AG09309 (cell line): ENCODE results near the gene MME.
A peak's percentile ranks its signal among the peaks of the same experiment; 100 is the strongest.
"Not testable (repeated sequence)": the region's sequence is repeated elsewhere in the genome, so short reads cannot be mapped to it uniquely, and the experiment has no call there.

Experiments used
- DNase-seq: peaks from one replicate; pipeline ENCODE4 v3.0.0-alpha.2; 2010; ENCODE audit warnings: low read depth
- H3K4me3 ChIP-seq: 2 replicates; pipeline ENCODE4 v1.5.1; 2011; ENCODE audit warnings: mild to moderate bottlenecking, low read depth, low read length, moderate library complexity; ENCODE audit not compliant: control insufficient read depth
- TF ChIP-seq, protein P1 (sequence below): IDR thresholded peaks from 2 replicates; pipeline ENCODE4 v1.5.1; 2011; ENCODE audit warnings: mild to moderate bottlenecking, low read depth, low read length, inconsistent platforms; ENCODE audit not compliant: insufficient read depth, control insufficient read depth; ENCODE audit errors: missing control alignments

MME gene

DNA sequence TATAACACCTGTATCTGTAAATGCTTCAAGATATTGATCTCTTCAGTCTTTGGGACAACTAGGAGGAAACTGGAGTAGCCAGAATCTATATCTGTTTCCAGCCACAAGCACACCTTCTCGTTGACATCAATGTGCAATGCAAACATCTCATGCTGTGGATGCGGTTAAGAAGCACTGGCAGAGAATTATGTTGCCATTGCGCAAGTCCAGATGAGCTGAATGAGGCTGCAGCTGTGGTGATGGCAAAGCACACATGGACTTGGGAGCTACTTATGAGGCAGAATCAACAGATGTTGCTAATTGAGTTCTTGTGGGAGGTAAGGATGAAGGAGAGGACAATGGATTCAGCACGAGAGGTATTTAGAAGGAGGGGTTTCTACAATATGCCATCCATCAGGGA lies 122.5 kb downstream of the MME start:
- peak; percentile 86 for DNase-seq
- TF ChIP-seq, protein P1, sequence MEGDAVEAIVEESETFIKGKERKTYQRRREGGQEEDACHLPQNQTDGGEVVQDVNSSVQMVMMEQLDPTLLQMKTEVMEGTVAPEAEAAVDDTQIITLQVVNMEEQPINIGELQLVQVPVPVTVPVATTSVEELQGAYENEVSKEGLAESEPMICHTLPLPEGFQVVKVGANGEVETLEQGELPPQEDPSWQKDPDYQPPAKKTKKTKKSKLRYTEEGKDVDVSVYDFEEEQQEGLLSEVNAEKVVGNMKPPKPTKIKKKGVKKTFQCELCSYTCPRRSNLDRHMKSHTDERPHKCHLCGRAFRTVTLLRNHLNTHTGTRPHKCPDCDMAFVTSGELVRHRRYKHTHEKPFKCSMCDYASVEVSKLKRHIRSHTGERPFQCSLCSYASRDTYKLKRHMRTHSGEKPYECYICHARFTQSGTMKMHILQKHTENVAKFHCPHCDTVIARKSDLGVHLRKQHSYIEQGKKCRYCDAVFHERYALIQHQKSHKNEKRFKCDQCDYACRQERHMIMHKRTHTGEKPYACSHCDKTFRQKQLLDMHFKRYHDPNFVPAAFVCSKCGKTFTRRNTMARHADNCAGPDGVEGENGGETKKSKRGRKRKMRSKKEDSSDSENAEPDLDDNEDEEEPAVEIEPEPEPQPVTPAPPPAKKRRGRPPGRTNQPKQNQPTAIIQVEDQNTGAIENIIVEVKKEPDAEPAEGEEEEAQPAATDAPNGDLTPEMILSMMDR, result no peak
- H3K4me3 ChIP-seq, result no peak overlapping the region

DNA sequence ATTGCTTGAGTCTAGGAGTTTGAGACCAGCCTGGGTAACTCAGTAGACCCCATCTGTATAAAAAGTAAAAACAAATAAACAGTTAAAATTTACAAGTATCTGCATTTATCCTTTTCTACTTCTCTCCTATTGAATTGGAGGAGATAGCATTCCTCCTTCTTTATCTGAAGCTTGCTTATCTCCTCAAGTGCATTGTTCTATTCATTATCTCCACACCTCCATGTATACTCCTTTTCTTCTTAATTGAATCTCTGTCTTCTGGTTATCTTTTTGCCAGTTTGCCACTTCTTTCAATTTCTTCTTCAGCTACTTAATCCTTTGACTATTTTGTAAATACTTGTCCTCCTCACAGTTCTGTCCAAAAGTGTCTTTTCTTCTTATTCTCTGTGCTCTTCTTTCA lies 124.7 kb downstream of the MME start:
- DNase-seq, result no peak

GRCh38 chr3:155208183-155208800 lies 128.2 kb downstream of the MME start:
- no peak for DNase-seq
- TF ChIP-seq, protein P1, result no peak
- H3K4me3 ChIP-seq, result no peak overlapping the region

More for the DNA sequence above, 124.7 kb downstream of the MME start:
- no peak overlapping the region for H3K4me3 ChIP-seq
- TF ChIP-seq, protein P1, result no peak

DNA sequence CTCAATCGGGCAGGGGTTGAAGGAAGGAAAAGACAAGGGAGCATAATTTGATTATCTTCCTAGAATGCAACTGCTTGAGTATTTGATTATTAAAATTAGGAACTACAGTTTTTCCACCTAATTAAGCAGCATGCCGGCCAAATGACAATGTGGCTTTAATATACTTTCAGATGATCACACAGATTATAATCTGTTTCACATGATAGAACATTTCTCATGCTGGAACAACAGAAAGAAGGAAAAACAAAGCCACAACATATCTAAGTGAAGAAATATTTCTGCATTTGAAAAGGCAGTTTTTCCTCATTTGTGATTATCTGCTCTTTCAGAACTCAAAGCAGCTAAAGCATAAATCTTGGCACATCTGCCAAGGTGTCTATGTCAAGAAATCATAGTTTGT lies 130.6 kb downstream of the MME start:
- TF ChIP-seq, protein P1, result no peak
- H3K4me3 ChIP-seq, result no peak overlapping the region
- no peak for DNase-seq

DNA sequence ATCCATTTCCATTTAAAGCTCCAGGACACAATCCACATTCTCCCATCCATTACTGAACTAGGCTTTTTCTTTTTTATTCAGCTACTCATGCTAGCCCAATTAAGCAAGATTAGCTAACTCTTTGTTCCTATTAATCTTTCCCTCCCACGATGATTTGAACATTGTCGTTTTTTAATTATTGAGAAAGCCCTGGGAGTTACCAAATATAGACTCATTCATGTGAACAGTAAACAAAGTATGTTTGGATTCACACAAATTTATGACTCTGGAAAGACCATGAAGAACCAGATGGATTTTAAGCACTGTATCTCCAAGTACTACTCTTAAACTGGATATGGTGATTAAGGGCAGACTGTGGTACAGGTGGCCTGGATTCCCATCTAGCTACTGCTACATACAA lies 131.1 kb downstream of the MME start:
- H3K4me3 ChIP-seq, result no peak overlapping the region
- no peak for DNase-seq
- TF ChIP-seq, protein P1, result no peak

DNA sequence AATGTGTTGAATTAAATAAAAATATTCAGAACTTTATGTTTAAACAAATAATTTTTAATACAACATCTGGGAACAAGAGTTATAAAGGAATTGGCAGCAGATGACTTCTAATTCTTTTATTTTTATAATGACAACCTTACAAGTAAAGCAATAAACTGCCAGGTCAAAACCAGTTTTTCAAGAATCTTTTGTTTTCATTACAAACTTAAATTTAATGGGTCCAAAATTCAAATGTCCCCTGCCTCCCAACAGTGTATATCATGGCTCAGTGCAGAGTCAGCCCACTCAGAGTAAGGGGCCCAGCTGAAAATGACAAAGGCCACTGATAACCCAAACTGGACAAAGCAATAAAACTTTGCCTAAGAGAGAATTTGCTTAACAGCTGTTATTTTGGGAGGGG lies 131.8 kb downstream of the MME start:
- no peak overlapping the region for H3K4me3 ChIP-seq
- TF ChIP-seq, protein P1, result no peak
- DNase-seq, result no peak

GRCh38 chr3:155216007-155216406 lies 135.9 kb downstream of the MME start:
- not testable (repeated sequence) for H3K4me3 ChIP-seq, DNase-seq
